Activated CD8-positive, alpha-beta memory T cell treated with anti-CD3 and anti-CD28 coated beads, Interleukin-2, amount 10 ng/mL, durations not matched to agents 7 days and 5 days (primary cell): ENCODE measurements around the gene SFI1. TPM values are rescaled to one million over a fixed set of nuclear protein-coding genes. Genes with fewer than 3 reads are reported as not detected.
"Not testable (repeated sequence)": the region's sequence is repeated elsewhere in the genome, so short reads cannot be mapped to it uniquely, and the experiment has no call there.

ENCODE experiments used
- ATAC-seq: fragments of 150-1000 bp; cut with Tn5 transposase; one replicate; pipeline ENCODE4 v1.10.0; 2021; ENCODE audit warnings: moderate library complexity
- CTCF ChIA-PET: fragments of 350-600 bp; sonication (Branson Sonifier 250); formaldehyde crosslinking; loops from one replicate; lab custom pipeline; 2021; ENCODE audit warnings: antibody characterized with exemption; lab: Charles Lee
- DNase-seq: peaks from one replicate; pipeline ENCODE4 v3.0.0-alpha.2; 2020
- H3K27ac Mint-ChIP-seq: one replicate; pipeline ENCODE4 v1.8.0; 2021; ENCODE audit warnings: mild to moderate bottlenecking, mixed read lengths
- H3K27me3 Mint-ChIP-seq: one replicate; pipeline ENCODE4 v1.8.0; 2021; ENCODE audit warnings: mixed read lengths
- H3K36me3 Mint-ChIP-seq: one replicate; pipeline ENCODE4 v1.8.0; 2021; ENCODE audit warnings: mild to moderate bottlenecking, mixed read lengths
- H3K4me1 Mint-ChIP-seq: one replicate; pipeline ENCODE4 v1.8.0; 2021; ENCODE audit warnings: mixed read lengths
- H3K4me3 Mint-ChIP-seq: one replicate; pipeline ENCODE4 v1.8.0; 2021; ENCODE audit warnings: mild to moderate bottlenecking, moderate library complexity, mixed read lengths
- H3K9me3 Mint-ChIP-seq: one replicate; pipeline ENCODE4 v1.8.0; 2022; ENCODE audit warnings: low read depth, mixed read lengths
- microRNA-seq: library from miRNA; unstranded; fragments of <30 nt; microRNA quantifications from one replicate; pipeline ENCODE4 v1.2.0, GENCODE V29; 2022
- total RNA-seq, 2 experiments: library from RNA; stranded (reverse); gene quantifications; one replicate each; pipeline ENCODE4 v1.2.3, GENCODE V29; 2021

The SFI1 gene
- total RNA-seq, 2 experiments from 2014 or later: 150 to 192 TPM

DNA sequence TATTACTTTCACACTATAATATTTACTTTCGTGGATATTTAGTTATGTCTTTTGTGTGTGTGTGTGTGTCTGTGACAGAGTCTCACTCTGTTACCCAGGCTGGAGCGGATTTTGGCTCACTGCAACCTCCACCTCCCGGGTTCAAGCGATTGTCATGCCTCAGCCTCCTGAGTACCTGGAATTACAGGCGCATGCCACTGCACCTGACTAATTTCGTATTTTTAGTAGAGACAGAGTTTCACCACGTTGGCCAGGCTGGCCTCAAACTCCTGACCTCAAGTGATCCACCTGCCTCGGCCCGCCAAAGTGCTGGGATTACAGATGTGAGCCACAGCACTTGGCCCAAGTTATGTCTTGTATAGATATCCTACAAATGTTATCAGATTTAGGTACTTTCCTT, 155.8 kb downstream of the SFI1 start:
- Mint-ChIP-seq H3K27me3 (no peaks in the 10 kb centered on the region), H3K4me1 (peaks cover 25% of the 10 kb centered on the region), H3K4me3 (no peak overlapping the region), H3K9me3 (no peaks in the 10 kb centered on the region), H3K27ac (no peak overlapping the region), H3K36me3 (peaks cover 17% of the 10 kb centered on the region)
- CTCF ChIA-PET: no interaction called here
- DNase-seq (no peak), ATAC-seq (no peak)

DNA sequence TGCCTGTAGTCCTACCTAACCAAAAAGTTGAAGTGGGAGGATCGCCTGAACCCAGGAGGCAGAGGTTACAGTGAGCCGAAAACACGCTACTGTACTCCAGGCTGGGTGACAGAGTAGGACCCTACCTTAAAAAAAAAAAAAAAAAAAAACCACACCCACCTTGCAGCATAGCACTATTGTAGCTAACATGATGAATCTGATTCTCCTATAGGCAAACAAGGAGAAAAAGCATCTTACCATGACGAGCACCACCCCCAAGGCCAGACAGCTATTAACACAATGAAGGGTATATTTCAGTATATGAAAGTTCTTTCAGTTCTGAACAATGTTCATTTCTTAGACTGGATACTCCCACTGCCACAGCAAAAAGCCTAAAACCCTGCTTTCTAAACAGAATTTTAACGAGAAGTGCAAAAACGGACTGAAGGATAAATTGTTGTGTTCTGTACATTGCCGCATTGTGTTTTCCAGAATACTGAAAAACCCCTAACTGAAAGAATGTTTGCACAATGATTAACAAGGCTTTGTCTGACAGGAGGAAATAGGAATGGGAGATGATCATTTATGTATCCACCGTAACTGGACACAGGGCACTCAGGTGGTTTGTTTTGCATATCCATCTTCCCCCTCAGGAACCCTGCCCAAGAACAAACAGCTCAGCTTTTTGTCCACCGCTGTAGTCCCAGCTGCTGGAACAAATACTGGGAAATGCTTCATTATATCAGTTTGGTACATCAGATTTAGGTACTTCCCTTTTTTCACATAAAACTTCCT, 156.8 kb downstream of the SFI1 start:
- CTCF ChIA-PET: interaction anchor here (0.7 to 1.0 kb wide), 2 partner anchors 13 to 23 kb away, joined by 3 to 5 read pairs; no protein-coding TSS in a partner anchor
- no peaks in the 10 kb centered on the region for H3K27me3 Mint-ChIP-seq
- H3K36me3 Mint-ChIP-seq: peaks cover 13% of the 10 kb centered on the region
- no peak overlapping the region for H3K4me3 Mint-ChIP-seq
- DNase-seq: no peak
- no peaks in the 10 kb centered on the region for H3K9me3 Mint-ChIP-seq
- ATAC-seq: no peak
- H3K4me1 Mint-ChIP-seq: peaks cover 26% of the 10 kb centered on the region
- no peak overlapping the region for H3K27ac Mint-ChIP-seq

DNA sequence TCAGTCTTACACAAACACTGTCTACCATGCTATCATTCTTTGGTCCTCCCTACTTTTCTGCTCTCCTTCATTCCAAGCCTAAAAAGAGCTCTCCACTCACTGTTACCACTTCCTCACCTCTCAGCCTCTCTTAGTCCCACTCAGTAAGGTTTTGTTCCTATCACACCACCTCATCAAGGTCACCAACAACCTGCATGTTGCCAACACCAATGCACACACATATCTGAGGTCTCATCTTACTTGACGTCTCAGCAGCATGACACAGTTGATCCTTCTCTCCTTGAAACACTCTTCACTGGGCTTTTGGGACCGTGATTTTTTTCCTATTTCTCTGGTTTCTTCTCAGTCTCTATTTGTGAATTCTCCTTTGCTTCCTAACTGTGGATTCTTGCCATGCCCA, 157.6 kb downstream of the SFI1 start:
- no peak overlapping the region for H3K4me3 Mint-ChIP-seq
- peaks cover 8% of the 10 kb centered on the region for H3K36me3 Mint-ChIP-seq
- no peaks in the 10 kb centered on the region for H3K9me3 Mint-ChIP-seq
- DNase-seq (no peak), ATAC-seq (no peak)
- H3K27ac Mint-ChIP-seq: no peak overlapping the region
- H3K4me1 Mint-ChIP-seq: peaks cover 26% of the 10 kb centered on the region
- no peaks in the 10 kb centered on the region for H3K27me3 Mint-ChIP-seq
- CTCF ChIA-PET: interaction anchor here (0.7 to 1.7 kb wide), 3 partner anchors 11 to 24 kb away, joined by 3 to 6 read pairs (median 5); no protein-coding TSS in a partner anchor

DNA sequence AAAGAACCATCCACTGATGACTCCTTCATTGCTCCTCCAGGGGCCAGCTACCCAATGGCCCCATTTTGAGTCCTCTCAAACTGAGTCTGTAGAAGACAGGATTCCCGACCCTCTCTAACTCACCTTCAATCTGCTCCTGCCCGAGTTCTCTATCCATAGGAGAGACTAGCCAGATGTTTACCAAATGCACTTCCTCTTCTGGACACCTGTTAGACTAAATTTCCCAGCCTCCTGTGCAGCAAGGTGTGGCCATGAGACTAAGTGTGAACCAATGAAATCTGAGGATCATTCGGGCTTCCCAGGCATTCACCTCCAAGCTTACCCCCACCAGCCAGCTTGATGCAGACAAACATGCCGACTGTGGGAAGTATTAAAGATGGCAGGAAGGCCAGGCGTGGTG, 158.1 kb downstream of the SFI1 start:
- no peak for DNase-seq
- Mint-ChIP-seq H3K4me3 (no peak overlapping the region), H3K36me3 (peaks cover 4% of the 10 kb centered on the region), H3K27ac (no peak overlapping the region), H3K27me3 (no peaks in the 10 kb centered on the region), H3K9me3 (no peaks in the 10 kb centered on the region), H3K4me1 (peaks cover 27% of the 10 kb centered on the region)
- CTCF ChIA-PET: interaction anchor here (0.7 to 1.7 kb wide), 3 partner anchors 11 to 22 kb away, joined by 3 to 6 read pairs (median 6); no protein-coding TSS in a partner anchor
- no peak for ATAC-seq

DNA sequence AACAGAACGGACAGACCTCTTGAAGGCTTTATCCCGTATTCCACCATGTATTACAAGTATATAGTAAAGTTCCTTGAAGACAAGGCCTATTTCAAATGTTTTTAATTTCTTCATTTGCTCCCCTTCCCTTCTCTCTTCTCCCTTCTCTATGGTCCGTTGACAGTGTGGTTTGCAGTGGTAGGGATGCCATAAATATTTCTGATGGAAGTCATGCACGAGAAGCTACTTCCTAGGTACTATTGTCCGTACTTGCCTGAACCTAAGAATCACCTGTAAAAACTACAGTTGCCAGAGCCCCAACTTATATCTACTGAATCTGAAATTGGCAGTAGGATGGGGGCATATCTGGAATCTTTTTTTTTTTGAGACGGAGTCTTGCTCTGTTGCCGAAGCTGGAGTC, 162.9 kb downstream of the SFI1 start:
- Mint-ChIP-seq H3K27ac (no peak overlapping the region), H3K9me3 (no peaks in the 10 kb centered on the region), H3K36me3 (peaks cover 2% of the 10 kb centered on the region), H3K27me3 (no peaks in the 10 kb centered on the region), H3K4me3 (no peak overlapping the region), H3K4me1 (peaks cover 34% of the 10 kb centered on the region)
- no peak for DNase-seq
- CTCF ChIA-PET: no interaction called here
- no peak for ATAC-seq

DNA sequence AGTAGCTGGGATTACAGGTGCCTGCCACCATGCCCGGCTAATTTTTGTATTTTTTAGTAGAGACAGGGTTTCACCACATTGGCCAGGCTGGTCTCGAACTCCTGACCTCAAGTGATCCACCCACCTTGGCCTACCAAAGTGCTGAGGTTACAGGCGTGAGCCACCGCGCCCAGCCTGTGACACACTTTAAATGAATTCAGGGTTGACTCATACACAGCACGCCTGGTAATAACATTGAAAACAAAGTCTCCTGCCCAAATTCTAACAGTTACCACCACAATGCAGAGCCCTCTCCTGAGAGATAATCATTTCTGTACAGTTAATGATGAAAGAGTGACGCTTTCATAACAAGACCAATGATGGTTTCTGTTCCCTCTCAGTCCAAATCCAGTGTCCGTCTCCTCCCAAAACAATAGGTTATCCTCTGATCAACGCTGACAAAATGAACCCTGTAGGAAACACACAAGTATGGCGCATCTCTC, 164.6 kb downstream of the SFI1 start:
- peak overlapping the region; percentile 92 for H3K4me3 Mint-ChIP-seq
- DNase-seq (peak; percentile 74), ATAC-seq (peak; percentile 35)
- CTCF ChIA-PET: interaction anchor here (1.2 to 10.1 kb wide), 9 partner anchors 18 to 312 kb away, joined by 3 to 107 read pairs (median 8); partner anchors contain the start of gene DEPDC5
- not testable (repeated sequence) for H3K27me3 Mint-ChIP-seq, H3K36me3 Mint-ChIP-seq, H3K9me3 Mint-ChIP-seq
- peaks cover 42% of the 10 kb centered on the region for H3K4me1 Mint-ChIP-seq
- peak overlapping the region; percentile 91 for H3K27ac Mint-ChIP-seq

DNA sequence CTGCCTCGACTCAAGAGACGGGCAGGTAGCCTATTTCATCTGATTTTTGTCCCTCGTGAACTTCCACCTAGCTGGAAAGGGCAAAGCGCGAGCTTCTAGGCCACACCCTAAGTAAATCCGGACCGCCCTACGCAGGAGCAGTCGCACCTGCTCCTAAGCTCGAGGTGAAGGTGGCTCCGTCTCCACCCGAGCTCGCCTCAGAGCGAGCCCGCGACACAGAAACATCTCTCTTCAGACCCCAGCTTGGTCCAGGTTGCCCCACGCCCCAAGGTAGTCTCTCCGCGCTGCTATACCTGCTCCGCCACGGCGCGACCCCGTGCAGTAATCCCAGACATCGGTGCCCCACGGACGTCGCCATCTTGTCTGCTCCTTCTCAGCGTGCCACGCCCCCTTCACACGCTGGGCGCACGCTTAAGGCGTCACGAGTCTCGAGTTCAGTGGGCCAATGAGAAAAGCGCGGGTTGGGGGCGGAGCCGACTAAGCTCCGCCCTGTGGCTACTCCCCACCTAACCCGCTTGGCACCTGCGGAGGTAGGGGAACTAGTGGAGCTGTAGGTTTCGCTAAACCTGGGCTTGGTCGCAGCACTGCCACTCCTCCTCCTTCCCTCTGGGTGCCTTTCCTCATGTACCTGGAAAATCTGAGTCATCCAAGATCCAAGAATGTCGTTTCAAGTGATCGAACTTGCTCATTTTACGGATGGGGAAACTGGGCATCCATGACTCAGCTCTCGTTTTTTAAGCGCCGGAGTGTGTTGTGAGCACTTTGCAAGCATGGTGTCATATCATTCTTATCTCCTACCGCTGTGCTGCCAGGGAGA, 165.7 kb downstream of the SFI1 start, which contains the start of gene PISD:
PISD (minus strand) TSS at position 365 of the 817 bp plus-strand sequence; CDS start at position 358, 7 bp downstream.
- Mint-ChIP-seq H3K36me3 (no peaks in the 10 kb centered on the region), H3K27me3 (no peaks in the 10 kb centered on the region), H3K27ac (peak within 1 kb of the TSS; percentile 91), H3K4me3 (peak within 1 kb of the TSS; percentile 92), H3K4me1 (peaks cover 40% of the 10 kb centered on the region), H3K9me3 (no peaks in the 10 kb centered on the region)
- DNase-seq: peak; percentile 98
- peak; percentile 91 for ATAC-seq
- CTCF ChIA-PET: interaction anchor here (0.8 to 10.1 kb wide), 18 partner anchors 10 to 322 kb away, joined by 3 to 107 read pairs (median 4); partner anchors contain the start of gene DEPDC5

DNA sequence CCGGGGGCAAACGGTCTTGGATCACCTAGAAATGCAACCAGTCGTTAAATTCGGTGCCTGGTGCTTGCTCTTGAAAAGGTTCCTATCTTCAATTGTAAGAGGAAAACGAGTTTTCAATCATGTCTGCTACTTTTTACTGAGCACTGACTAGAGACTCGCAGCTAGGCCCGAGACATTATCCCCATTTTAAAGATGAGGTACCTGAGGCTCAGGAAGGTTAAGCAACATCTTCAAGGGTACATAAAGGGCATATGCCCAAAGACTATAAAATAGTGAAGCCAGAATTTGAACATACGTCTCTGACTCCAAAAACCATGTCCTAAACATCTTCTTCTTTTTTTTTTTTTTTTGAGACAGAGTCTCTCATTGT, 166.3 kb downstream of the SFI1 start:
- Mint-ChIP-seq H3K27ac (peak overlapping the region; percentile 91), H3K4me3 (peak overlapping the region; percentile 92), H3K27me3 (no peaks in the 10 kb centered on the region), H3K9me3 (no peaks in the 10 kb centered on the region), H3K4me1 (peaks cover 40% of the 10 kb centered on the region), H3K36me3 (no peaks in the 10 kb centered on the region)
- no peak for DNase-seq
- CTCF ChIA-PET: interaction anchor here (0.8 to 10.1 kb wide), 12 partner anchors 9 to 310 kb away, joined by 3 to 107 read pairs (median 6); partner anchors contain the start of gene DEPDC5
- ATAC-seq: no peak

Small RNA genes within 50 kb of the gene (microRNA-seq; reads per million reads assigned to microRNA genes)
- gene MIR7109: not detected

Other genes with a start within 250 kb of the SFI1 start
- gene PIK3IP1, start 204.0 kb upstream of the SFI1 start, total RNA-seq: 10 to 100 TPM; 11.0 to 15.7 TPM
- 10 to 100 TPM; 27.4 to 28.2 TPM for gene PATZ1, start 150.2 kb upstream of the SFI1 start, total RNA-seq
- gene DRG1, start 96.9 kb upstream of the SFI1 start, total RNA-seq: 10 to 100 TPM; 87.0 to 97.0 TPM
- 10 to 100 TPM; 39.1 to 50.4 TPM for gene EIF4ENIF1, start 6.7 kb upstream of the SFI1 start, total RNA-seq
- 10 to 100 TPM; 34.7 to 40.0 TPM for gene PISD, start 165.7 kb downstream of the SFI1 start, total RNA-seq